Astrocyte (in vitro differentiated cells and primary cell): ENCODE measurements around the gene PAK4. TPM values are rescaled to one million over a fixed set of nuclear protein-coding genes. Genes with fewer than 3 reads are reported as not detected.

ENCODE experiments used
- DNase-seq: peaks from one replicate; pipeline ENCODE4 v3.0.0-alpha.2; 2010; ENCODE audit warnings: low read depth
- FAIRE-seq: peaks from 2 replicates; lab custom pipeline; 2011; peaks lifted over from hg19 to GRCh38; lab: Jason Lieb, UNC
- H2AFZ ChIP-seq: 2 replicates; pipeline ENCODE4 v1.6.0; 2012; ENCODE audit warnings: low read depth, low read length, inconsistent platforms
- H3K27ac ChIP-seq: 2 replicates; pipeline ENCODE4 v1.5.1; 2011; ENCODE audit warnings: low read depth, low read length, inconsistent platforms
- H3K27me3 ChIP-seq: 2 replicates; pipeline ENCODE4 v1.6.0; 2011; ENCODE audit warnings: low read length, inconsistent platforms; ENCODE audit not compliant: insufficient read depth
- H3K36me3 ChIP-seq: 2 replicates; pipeline ENCODE4 v1.5.1; 2011; ENCODE audit warnings: low read length, inconsistent platforms; ENCODE audit not compliant: insufficient read depth
- H3K4me1 ChIP-seq: 2 replicates; pipeline ENCODE4 v1.5.1; 2011; ENCODE audit warnings: low read length, inconsistent platforms; ENCODE audit not compliant: insufficient read depth
- H3K4me2 ChIP-seq: 2 replicates; pipeline ENCODE4 v1.6.0; 2012; ENCODE audit warnings: low read length, inconsistent platforms
- H3K4me3 ChIP-seq: 2 replicates; pipeline ENCODE4 v1.5.1; 2011; ENCODE audit warnings: low read depth, mild to moderate bottlenecking, low read length, inconsistent platforms; ENCODE audit not compliant: insufficient read depth
- H3K79me2 ChIP-seq: 2 replicates; pipeline ENCODE4 v1.6.0; 2012; ENCODE audit warnings: mild to moderate bottlenecking, low read length, inconsistent platforms; ENCODE audit not compliant: insufficient read depth
- H3K9ac ChIP-seq: 2 replicates; pipeline ENCODE4 v1.6.0; 2012; ENCODE audit warnings: mild to moderate bottlenecking, low read length, inconsistent platforms
- H3K9me3 ChIP-seq: 2 replicates; pipeline ENCODE4 v1.5.1; 2012; ENCODE audit warnings: low read depth, mild to moderate bottlenecking, low read length, inconsistent platforms; ENCODE audit not compliant: insufficient read depth
- H4K20me1 ChIP-seq: 2 replicates; pipeline ENCODE4 v1.6.0; 2012; ENCODE audit warnings: low read length, inconsistent platforms; ENCODE audit not compliant: insufficient read depth
- H3K27ac Mint-ChIP-seq: one replicate; pipeline ENCODE4 v1.8.0; 2021; ENCODE audit warnings: mild to moderate bottlenecking, mixed read lengths; ENCODE audit not compliant: unreplicated experiment
- H3K27me3 Mint-ChIP-seq: one replicate; pipeline ENCODE4 v1.8.0; 2021; ENCODE audit warnings: low read depth, mixed read lengths; ENCODE audit not compliant: unreplicated experiment
- H3K36me3 Mint-ChIP-seq: one replicate; pipeline ENCODE4 v1.8.0; 2021; ENCODE audit warnings: low read depth, mixed read lengths; ENCODE audit not compliant: unreplicated experiment
- H3K4me1 Mint-ChIP-seq: one replicate; pipeline ENCODE4 v1.8.0; 2021; ENCODE audit warnings: low read depth, mixed read lengths; ENCODE audit not compliant: unreplicated experiment
- H3K4me3 Mint-ChIP-seq: one replicate; pipeline ENCODE4 v1.8.0; 2021; ENCODE audit warnings: mild to moderate bottlenecking, moderate library complexity, mixed read lengths; ENCODE audit not compliant: unreplicated experiment
- H3K9me3 Mint-ChIP-seq: one replicate; pipeline ENCODE4 v1.8.0; 2021; ENCODE audit warnings: mild to moderate bottlenecking, mixed read lengths; ENCODE audit not compliant: unreplicated experiment
- CTCF ChIP-seq: IDR thresholded peaks from 2 replicates; pipeline ENCODE4 v1.5.1; 2011; ENCODE audit warnings: low read depth, mild to moderate bottlenecking, inconsistent platforms, low read length, moderate library complexity; ENCODE audit not compliant: insufficient read depth
- EZH2 ChIP-seq: IDR thresholded peaks from 2 replicates; pipeline ENCODE4 v1.6.1; 2012; ENCODE audit warnings: mild to moderate bottlenecking, low read length, inconsistent platforms; ENCODE audit not compliant: insufficient read depth
- total RNA-seq: library from RNA; stranded (reverse); gene quantifications from 2 replicates; pipeline ENCODE4 v1.2.1, GENCODE V29; 2021

The PAK4 gene
- total RNA-seq, 1 donor from 2014 or later: 48.0 TPM

GRCh38 chr19:39100500-39101166 is 25.0 kb upstream of the PAK4 start:
- no peak overlapping the region for H3K27ac ChIP-seq
- no peak overlapping the region for H3K9ac ChIP-seq
- Mint-ChIP-seq H3K27me3 (peaks cover 33% of the 10 kb centered on the region), H3K36me3 (no peaks in the 10 kb centered on the region), H3K27ac (no peak overlapping the region), H3K4me3 (no peak overlapping the region), H3K4me1 (no peaks in the 10 kb centered on the region), H3K9me3 (peaks cover 5% of the 10 kb centered on the region)
- no peaks in the 10 kb centered on the region for H3K79me2 ChIP-seq
- H3K9me3 ChIP-seq: no peaks in the 10 kb centered on the region
- H3K4me2 ChIP-seq: no peak overlapping the region
- no peaks in the 10 kb centered on the region for H3K4me1 ChIP-seq
- no peaks in the 10 kb centered on the region for H3K36me3 ChIP-seq
- FAIRE-seq (no peak), DNase-seq (no peak)
- TF ChIP-seq CTCF: no peak
- H3K27me3 ChIP-seq: peaks cover 10% of the 10 kb centered on the region
- no peak overlapping the region for H3K4me3 ChIP-seq
- H2AFZ ChIP-seq: no peak overlapping the region
- no peaks in the 10 kb centered on the region for H4K20me1 ChIP-seq

GRCh38 chr19:39103151-39103550 is 22.4 kb upstream of the PAK4 start:
- Mint-ChIP-seq H3K4me3 (no peak overlapping the region), H3K27me3 (peaks cover 32% of the 10 kb centered on the region)

More at GRCh38 chr19:39103151-39103550, 22.4 kb upstream of the PAK4 start:
- Mint-ChIP-seq H3K4me1 (no peaks in the 10 kb centered on the region), H3K27ac (no peak overlapping the region), H3K9me3 (no peaks in the 10 kb centered on the region), H3K36me3 (no peaks in the 10 kb centered on the region)
- no peak overlapping the region for H3K4me2 ChIP-seq
- no peak overlapping the region for H3K27ac ChIP-seq
- H2AFZ ChIP-seq: no peak overlapping the region
- FAIRE-seq: no peak
- no peaks in the 10 kb centered on the region for H3K79me2 ChIP-seq
- no peak overlapping the region for H3K4me3 ChIP-seq
- TF ChIP-seq CTCF: no peak
- no peak for TF ChIP-seq EZH2
- no peak for DNase-seq
- H3K9me3 ChIP-seq: no peaks in the 10 kb centered on the region
- no peaks in the 10 kb centered on the region for H3K36me3 ChIP-seq
- peaks cover 5% of the 10 kb centered on the region for H3K27me3 ChIP-seq
- H3K4me1 ChIP-seq: no peaks in the 10 kb centered on the region
- no peak overlapping the region for H3K9ac ChIP-seq
- no peaks in the 10 kb centered on the region for H4K20me1 ChIP-seq
